Measurements from ENCODE around the gene GTF2H4.
"Not testable (repeated sequence)": the region's sequence is repeated elsewhere in the genome, so short reads cannot be mapped to it uniquely, and the experiment has no call there.

The GTF2H4 gene

GRCh38 chr6:30907758-30908591, at the start of gene GTF2H4:
Gene GTF2H4, plus strand, starts transcription at chr6:30908207.
- H3K4me3 ChIP-seq (ENCODE audit: low read length): peak within 1 kb of the TSS; percentile 97
- H3K27me3 ChIP-seq (replicated peaks; ENCODE audit: control insufficient read depth, insufficient read depth, low read length): no peaks in the 10 kb centered on the region
- peaks cover 19% of the 10 kb centered on the region for H3K4me1 ChIP-seq (ENCODE audit: control insufficient read depth, insufficient read depth, low read length)
- H3K9ac ChIP-seq (ENCODE audit: low read length): peak within 1 kb of the TSS; percentile 94
- peaks cover 33% of the 10 kb centered on the region for H3K36me3 ChIP-seq (ENCODE audit: control insufficient read depth, insufficient read depth, low read length, severe bottlenecking)
- DNase-seq (ENCODE audit: low read depth): peak; percentile 100
- no peaks in the 10 kb centered on the region for H3K9me3 ChIP-seq (ENCODE audit: control insufficient read depth, low read length)

GRCh38 chr6:30859726-30860125, 48.3 kb upstream of the GTF2H4 start:
- H3K36me3 ChIP-seq (ENCODE audit: control insufficient read depth, insufficient read depth, low read length, severe bottlenecking); H3K4me3 ChIP-seq (ENCODE audit: low read length); DNase-seq (ENCODE audit: low read depth); H3K9me3 ChIP-seq (ENCODE audit: control insufficient read depth, low read length); H3K4me1 ChIP-seq (ENCODE audit: control insufficient read depth, insufficient read depth, low read length); H3K9ac ChIP-seq (ENCODE audit: low read length): not testable (repeated sequence)
- peaks cover 27% of the 10 kb centered on the region for H3K27me3 ChIP-seq (replicated peaks; ENCODE audit: control insufficient read depth, insufficient read depth, low read length)

GRCh38 chr6:30861257-30862048, 46.6 kb upstream of the GTF2H4 start:
- H3K9ac ChIP-seq (ENCODE audit: low read length): no peak overlapping the region
- no peaks in the 10 kb centered on the region for H3K4me1 ChIP-seq (ENCODE audit: control insufficient read depth, insufficient read depth, low read length)
- H3K4me3 ChIP-seq (ENCODE audit: low read length): no peak overlapping the region
- H3K9me3 ChIP-seq (ENCODE audit: control insufficient read depth, low read length): peaks cover 5% of the 10 kb centered on the region
- DNase-seq (ENCODE audit: low read depth): no peak
- H3K27me3 ChIP-seq (replicated peaks; ENCODE audit: control insufficient read depth, insufficient read depth, low read length): peaks cover 20% of the 10 kb centered on the region
- H3K36me3 ChIP-seq (ENCODE audit: control insufficient read depth, insufficient read depth, low read length, severe bottlenecking): no peaks in the 10 kb centered on the region

- no peak for DNase-seq (ENCODE audit: low read depth)
- peaks cover 14% of the 10 kb centered on the region for H3K27me3 ChIP-seq (replicated peaks; ENCODE audit: control insufficient read depth, insufficient read depth, low read length)
- H3K9ac ChIP-seq (ENCODE audit: low read length): no peak overlapping the region
Measured at GRCh38 chr6:30862156-30862875, 45.7 kb upstream of the GTF2H4 start.

GRCh38 chr6:30864325-30864724, 43.7 kb upstream of the GTF2H4 start:
- Histone ChIP-seq H3K4me3 (ENCODE audit: low read length) (no peak overlapping the region), H3K4me1 (ENCODE audit: control insufficient read depth, insufficient read depth, low read length) (no peaks in the 10 kb centered on the region), H3K9me3 (ENCODE audit: control insufficient read depth, low read length) (peaks cover 18% of the 10 kb centered on the region), H3K9ac (ENCODE audit: low read length) (no peak overlapping the region), H3K36me3 (ENCODE audit: control insufficient read depth, insufficient read depth, low read length, severe bottlenecking) (no peaks in the 10 kb centered on the region), H3K27me3 (replicated peaks; ENCODE audit: control insufficient read depth, insufficient read depth, low read length) (peaks cover 14% of the 10 kb centered on the region)
- DNase-seq (ENCODE audit: low read depth): no peak

More at GRCh38 chr6:30862156-30862875, 45.7 kb upstream of the GTF2H4 start:
- Histone ChIP-seq H3K4me1 (ENCODE audit: control insufficient read depth, insufficient read depth, low read length) (no peaks in the 10 kb centered on the region), H3K36me3 (ENCODE audit: control insufficient read depth, insufficient read depth, low read length, severe bottlenecking) (no peaks in the 10 kb centered on the region), H3K4me3 (ENCODE audit: low read length) (no peak overlapping the region), H3K9me3 (ENCODE audit: control insufficient read depth, low read length) (peaks cover 5% of the 10 kb centered on the region)

GRCh38 chr6:30869241-30869749, 38.7 kb upstream of the GTF2H4 start:
- not testable (repeated sequence) for H3K9ac ChIP-seq (ENCODE audit: low read length); H3K4me3 ChIP-seq (ENCODE audit: low read length); H3K36me3 ChIP-seq (ENCODE audit: control insufficient read depth, insufficient read depth, low read length, severe bottlenecking); DNase-seq (ENCODE audit: low read depth); H3K4me1 ChIP-seq (ENCODE audit: control insufficient read depth, insufficient read depth, low read length); H3K27me3 ChIP-seq (replicated peaks; ENCODE audit: control insufficient read depth, insufficient read depth, low read length)
- H3K9me3 ChIP-seq (ENCODE audit: control insufficient read depth, low read length): peaks cover 50% of the 10 kb centered on the region

- DNase-seq (ENCODE audit: low read depth): no peak
- peaks cover under 1% of the 10 kb centered on the region for H3K4me1 ChIP-seq (ENCODE audit: control insufficient read depth, insufficient read depth, low read length)
- no peaks in the 10 kb centered on the region for H3K27me3 ChIP-seq (replicated peaks; ENCODE audit: control insufficient read depth, insufficient read depth, low read length)
- H3K9me3 ChIP-seq (ENCODE audit: control insufficient read depth, low read length): peaks cover 50% of the 10 kb centered on the region
- H3K9ac ChIP-seq (ENCODE audit: low read length): no peak overlapping the region
- H3K36me3 ChIP-seq (ENCODE audit: control insufficient read depth, insufficient read depth, low read length, severe bottlenecking): no peaks in the 10 kb centered on the region
- H3K4me3 ChIP-seq (ENCODE audit: low read length): no peak overlapping the region
Measured at GRCh38 chr6:30870546-30870945, 37.5 kb upstream of the GTF2H4 start.

GRCh38 chr6:30871592-30872183, 36.3 kb upstream of the GTF2H4 start:
- no peak for DNase-seq (ENCODE audit: low read depth)
- H3K36me3 ChIP-seq (ENCODE audit: control insufficient read depth, insufficient read depth, low read length, severe bottlenecking): no peaks in the 10 kb centered on the region
- H3K4me3 ChIP-seq (ENCODE audit: low read length): no peak overlapping the region
- H3K9me3 ChIP-seq (ENCODE audit: control insufficient read depth, low read length): peaks cover 50% of the 10 kb centered on the region
- peaks cover 12% of the 10 kb centered on the region for H3K4me1 ChIP-seq (ENCODE audit: control insufficient read depth, insufficient read depth, low read length)
- H3K9ac ChIP-seq (ENCODE audit: low read length): no peak overlapping the region
- no peaks in the 10 kb centered on the region for H3K27me3 ChIP-seq (replicated peaks; ENCODE audit: control insufficient read depth, insufficient read depth, low read length)

- H3K27me3 ChIP-seq (replicated peaks; ENCODE audit: control insufficient read depth, insufficient read depth, low read length): no peaks in the 10 kb centered on the region
- peaks cover 44% of the 10 kb centered on the region for H3K9me3 ChIP-seq (ENCODE audit: control insufficient read depth, low read length)
- H3K9ac ChIP-seq (ENCODE audit: low read length): no peak overlapping the region
- H3K4me1 ChIP-seq (ENCODE audit: control insufficient read depth, insufficient read depth, low read length): peaks cover 27% of the 10 kb centered on the region
- no peak for DNase-seq (ENCODE audit: low read depth)
- H3K36me3 ChIP-seq (ENCODE audit: control insufficient read depth, insufficient read depth, low read length, severe bottlenecking): no peaks in the 10 kb centered on the region
- H3K4me3 ChIP-seq (ENCODE audit: low read length): no peak overlapping the region
Measured at GRCh38 chr6:30873137-30873640, 34.8 kb upstream of the GTF2H4 start.

GRCh38 chr6:30873795-30874194, 34.2 kb upstream of the GTF2H4 start:
- Histone ChIP-seq H3K9me3 (ENCODE audit: control insufficient read depth, low read length) (peaks cover 42% of the 10 kb centered on the region), H3K4me1 (ENCODE audit: control insufficient read depth, insufficient read depth, low read length) (peaks cover 32% of the 10 kb centered on the region)
- H3K27me3 ChIP-seq (replicated peaks; ENCODE audit: control insufficient read depth, insufficient read depth, low read length); H3K36me3 ChIP-seq (ENCODE audit: control insufficient read depth, insufficient read depth, low read length, severe bottlenecking); H3K9ac ChIP-seq (ENCODE audit: low read length); H3K4me3 ChIP-seq (ENCODE audit: low read length); DNase-seq (ENCODE audit: low read depth): not testable (repeated sequence)

All from adipocyte (in vitro differentiated cells).